GM12864 (cell line): ENCODE results near the gene CAV3.

ENCODE experiments used
- DNase-seq: peaks from one replicate; pipeline ENCODE4 v3.0.0-alpha.2; 2011; ENCODE audit warnings: low read depth
- H3K4me3 ChIP-seq: 2 replicates; pipeline ENCODE4 v1.5.1; 2011; ENCODE audit warnings: mild to moderate bottlenecking, low read depth, low read length, control low read depth
- TF ChIP-seq, protein P1 (sequence below): IDR thresholded peaks from 2 replicates; pipeline ENCODE4 v1.5.1; 2011; ENCODE audit warnings: low read depth, mild to moderate bottlenecking, moderate library complexity, low read length, control low read depth, inconsistent platforms; ENCODE audit errors: missing control alignments

Gene CAV3

DNA sequence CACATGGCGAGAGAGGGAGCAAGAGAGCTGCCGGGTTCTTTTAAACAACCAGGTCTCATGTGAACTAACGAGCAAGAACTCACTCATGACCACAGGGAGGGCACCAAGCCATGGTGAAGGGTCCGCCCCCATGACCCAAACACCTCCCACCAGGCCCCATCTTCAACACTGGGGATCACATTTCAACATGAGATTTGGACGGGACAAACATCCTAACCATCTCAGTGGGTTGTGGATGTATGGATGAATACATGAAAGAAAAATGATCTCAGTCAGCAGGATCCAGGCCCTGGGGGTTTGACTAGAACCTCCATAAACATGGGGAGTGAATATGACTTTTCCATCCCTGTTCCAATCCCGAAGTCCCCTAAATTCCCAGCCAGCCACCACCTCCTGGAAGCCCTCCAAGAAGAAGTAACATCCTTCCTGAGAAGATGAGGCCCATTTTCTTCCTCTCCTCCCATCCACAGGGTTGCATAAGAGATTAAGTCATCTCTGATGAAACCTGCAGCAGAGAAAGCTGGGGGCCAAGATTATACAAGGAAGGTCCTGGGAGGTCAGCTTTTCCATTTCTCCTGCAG lies 9.5 kb downstream of the CAV3 start:
- H3K4me3 ChIP-seq: no peak overlapping the region
- no peak for DNase-seq
- TF ChIP-seq, protein P1, sequence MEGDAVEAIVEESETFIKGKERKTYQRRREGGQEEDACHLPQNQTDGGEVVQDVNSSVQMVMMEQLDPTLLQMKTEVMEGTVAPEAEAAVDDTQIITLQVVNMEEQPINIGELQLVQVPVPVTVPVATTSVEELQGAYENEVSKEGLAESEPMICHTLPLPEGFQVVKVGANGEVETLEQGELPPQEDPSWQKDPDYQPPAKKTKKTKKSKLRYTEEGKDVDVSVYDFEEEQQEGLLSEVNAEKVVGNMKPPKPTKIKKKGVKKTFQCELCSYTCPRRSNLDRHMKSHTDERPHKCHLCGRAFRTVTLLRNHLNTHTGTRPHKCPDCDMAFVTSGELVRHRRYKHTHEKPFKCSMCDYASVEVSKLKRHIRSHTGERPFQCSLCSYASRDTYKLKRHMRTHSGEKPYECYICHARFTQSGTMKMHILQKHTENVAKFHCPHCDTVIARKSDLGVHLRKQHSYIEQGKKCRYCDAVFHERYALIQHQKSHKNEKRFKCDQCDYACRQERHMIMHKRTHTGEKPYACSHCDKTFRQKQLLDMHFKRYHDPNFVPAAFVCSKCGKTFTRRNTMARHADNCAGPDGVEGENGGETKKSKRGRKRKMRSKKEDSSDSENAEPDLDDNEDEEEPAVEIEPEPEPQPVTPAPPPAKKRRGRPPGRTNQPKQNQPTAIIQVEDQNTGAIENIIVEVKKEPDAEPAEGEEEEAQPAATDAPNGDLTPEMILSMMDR: no peak

DNA sequence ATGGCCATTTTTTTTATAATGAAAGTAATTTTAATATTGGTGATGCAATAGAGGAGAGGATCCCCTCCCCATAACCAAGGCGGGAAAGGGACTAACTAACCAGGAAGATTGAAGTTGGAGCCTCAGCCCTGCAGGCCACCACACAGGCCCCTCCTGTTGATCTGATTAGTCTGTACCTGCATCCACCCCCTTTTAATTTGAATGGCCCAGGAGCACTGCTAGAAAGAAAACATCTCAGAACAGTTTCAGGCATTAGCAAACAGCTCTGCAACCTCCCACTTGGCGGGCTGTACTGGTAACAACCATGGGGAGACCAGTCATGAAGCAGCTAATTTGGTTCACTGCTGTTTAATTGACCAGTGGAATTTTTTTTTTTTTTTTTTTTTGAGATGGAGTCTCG lies 10.3 kb downstream of the CAV3 start:
- TF ChIP-seq, protein P1: no peak
- H3K4me3 ChIP-seq: no peak overlapping the region
- no peak for DNase-seq

DNA sequence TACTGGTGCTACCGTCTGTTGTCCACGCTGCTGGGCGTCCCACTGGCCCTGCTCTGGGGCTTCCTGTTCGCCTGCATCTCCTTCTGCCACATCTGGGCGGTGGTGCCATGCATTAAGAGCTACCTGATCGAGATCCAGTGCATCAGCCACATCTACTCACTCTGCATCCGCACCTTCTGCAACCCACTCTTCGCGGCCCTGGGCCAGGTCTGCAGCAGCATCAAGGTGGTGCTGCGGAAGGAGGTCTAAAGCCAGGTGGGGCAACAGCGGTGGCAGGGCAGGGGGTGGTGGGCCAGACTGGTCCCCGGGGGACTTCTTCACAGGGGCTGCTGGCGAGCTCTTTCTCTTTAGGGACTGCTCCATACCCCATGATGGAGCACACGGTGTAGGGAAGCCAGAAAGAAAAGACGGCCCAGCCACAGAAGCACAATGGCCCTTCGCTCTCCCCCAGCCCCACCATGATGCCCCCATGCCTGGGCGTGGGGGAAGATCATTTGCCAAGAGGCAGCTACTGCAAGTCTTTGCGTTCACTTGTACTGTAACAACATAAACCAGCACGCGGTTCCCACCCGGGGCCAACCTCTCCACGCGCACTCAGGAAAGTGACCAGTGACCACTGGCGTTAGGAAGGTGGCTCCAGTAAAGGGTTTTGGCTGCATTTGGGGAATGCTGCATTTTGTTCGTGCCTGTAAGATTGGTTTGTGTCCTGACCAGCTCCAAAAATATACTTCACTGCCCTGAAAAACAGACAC lies 12.2 kb downstream of the CAV3 start:
- TF ChIP-seq, protein P1: no peak
- H3K4me3 ChIP-seq: no peak overlapping the region
- no peak for DNase-seq

DNA sequence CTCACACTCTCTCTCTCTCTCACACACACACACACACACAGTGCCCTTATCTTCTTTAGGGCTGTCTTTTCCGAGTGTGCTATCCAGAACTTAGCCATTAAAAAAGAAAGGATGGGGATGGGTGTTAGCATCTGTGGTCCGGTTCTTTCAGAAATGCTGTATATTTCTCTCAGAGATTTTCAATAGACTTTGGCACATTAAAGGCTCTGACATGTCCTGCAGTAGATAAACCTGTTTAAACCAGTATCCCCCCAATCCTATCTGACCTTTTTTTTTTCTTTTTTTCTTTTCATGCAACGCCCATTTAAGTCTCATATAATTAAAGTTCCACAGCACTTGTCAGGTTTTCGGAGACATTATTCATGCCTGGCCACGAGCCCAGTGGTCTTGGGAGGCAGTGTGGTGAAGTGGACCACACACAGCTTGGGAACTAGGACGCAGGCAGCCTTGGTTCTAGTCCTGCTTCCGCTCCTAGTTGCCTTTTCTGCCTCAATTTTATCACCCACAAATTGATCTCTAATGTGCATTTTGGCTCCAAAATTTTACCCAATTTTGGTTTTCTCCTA lies 13.3 kb downstream of the CAV3 start:
- TF ChIP-seq, protein P1: no peak
- no peak for DNase-seq
- H3K4me3 ChIP-seq: no peak overlapping the region

DNA sequence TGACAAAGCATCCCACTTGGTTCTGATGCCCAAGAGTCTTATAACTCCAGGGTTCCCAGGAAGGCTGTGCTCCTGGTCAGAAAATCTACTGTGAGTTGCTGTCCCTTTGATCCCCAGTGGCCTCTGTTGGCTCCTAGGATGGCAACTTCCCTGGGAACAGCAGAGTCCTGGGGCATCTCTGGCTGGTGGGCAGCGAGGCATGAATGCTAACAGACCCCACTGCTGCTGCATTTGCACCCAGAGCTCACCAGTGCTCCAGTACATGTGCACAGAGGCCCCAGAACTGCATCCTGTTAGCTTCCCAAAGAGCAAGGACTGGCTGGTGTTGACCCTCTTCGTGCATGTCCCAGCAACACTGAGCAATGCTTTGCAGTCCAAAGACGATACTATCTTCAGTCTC lies 15.7 kb downstream of the CAV3 start:
- no peak for DNase-seq
- H3K4me3 ChIP-seq: no peak overlapping the region
- TF ChIP-seq, protein P1: no peak

DNA sequence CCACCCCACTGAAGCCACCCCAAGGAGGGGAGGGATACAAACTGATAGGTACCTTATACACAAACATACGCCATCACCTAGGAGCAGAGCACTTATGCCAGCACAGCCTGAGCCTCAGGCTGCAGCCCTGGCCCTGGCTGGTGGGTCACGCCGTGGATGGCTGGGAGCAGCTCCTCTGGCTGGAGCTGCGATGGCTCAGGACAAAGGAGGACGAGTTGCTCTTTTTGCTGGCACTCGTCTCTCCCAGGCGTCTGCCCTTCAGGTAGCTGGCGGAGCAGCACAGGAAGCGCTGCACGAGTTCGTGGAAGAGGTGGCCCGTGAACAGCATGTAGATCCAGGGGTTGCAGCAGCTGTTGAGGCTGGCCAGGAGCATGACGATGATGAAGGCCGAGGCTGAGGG lies 19.2 kb downstream of the CAV3 start:
- no peak for DNase-seq
- TF ChIP-seq, protein P1: no peak
- no peak overlapping the region for H3K4me3 ChIP-seq
